ENCODE measurements around the gene LYG2. TPM values are rescaled to one million over a fixed set of nuclear protein-coding genes. Genes with fewer than 3 reads are reported as not detected.
"Not testable (repeated sequence)": the region's sequence is repeated elsewhere in the genome, so short reads cannot be mapped to it uniquely, and the experiment has no call there.

Gene LYG2
- total and polyA plus RNA-seq, 4 donors = not detected

DNA sequence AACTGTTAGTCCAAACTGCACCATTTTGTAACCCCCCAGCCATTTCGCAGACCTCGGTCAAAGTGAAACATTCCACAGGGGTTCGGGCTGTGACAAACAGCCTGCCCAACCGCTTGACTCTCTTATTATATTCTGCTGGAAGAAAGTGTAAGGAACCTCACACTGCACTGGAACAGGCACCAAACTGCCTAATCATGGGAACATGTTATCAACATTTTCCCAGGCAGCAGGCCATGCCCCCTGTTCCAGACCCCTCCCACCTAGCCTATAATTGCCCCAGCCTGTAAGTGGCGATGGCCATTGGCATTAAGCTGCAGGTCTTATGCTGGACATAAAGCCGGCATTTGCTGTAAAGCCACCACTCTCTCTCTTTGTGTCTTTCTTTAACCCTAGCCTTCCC is 16.9 kb downstream of the LYG2 start:
- 96 to 97% methylated on average over 6 of the region's 6 CpGs for WGBS, 2 donors
- Histone ChIP-seq H3K9ac (ENCODE audit: insufficient read depth in 1 of 2, low read length in 2 of 2) (no peak overlapping the region), H3K9me3 (ENCODE audit: control insufficient read depth in 4 of 4, insufficient read depth in 3 of 4, low read length in 3 of 4) (no peaks in the 10 kb centered on the region), H3K4me3 (no peak overlapping the region), H3K36me3 (ENCODE audit: control insufficient read depth in 4 of 4, insufficient read depth in 4 of 4, low read length in 4 of 4) (no peaks in the 10 kb centered on the region), H3K4me1 (ENCODE audit: control insufficient read depth in 5 of 5, insufficient read depth in 5 of 5, low read length in 5 of 5) (no peaks in the 10 kb centered on the region), H3K27ac (ENCODE audit: low read depth in 1 of 2, low read length in 1 of 2) (no peak overlapping the region), H3K27me3 (ENCODE audit: control insufficient read depth in 3 of 3, insufficient read depth in 3 of 3, low read length in 2 of 3) (no peaks in the 10 kb centered on the region)
- DNase-seq = no peak
- TF ChIP-seq, protein P1, sequence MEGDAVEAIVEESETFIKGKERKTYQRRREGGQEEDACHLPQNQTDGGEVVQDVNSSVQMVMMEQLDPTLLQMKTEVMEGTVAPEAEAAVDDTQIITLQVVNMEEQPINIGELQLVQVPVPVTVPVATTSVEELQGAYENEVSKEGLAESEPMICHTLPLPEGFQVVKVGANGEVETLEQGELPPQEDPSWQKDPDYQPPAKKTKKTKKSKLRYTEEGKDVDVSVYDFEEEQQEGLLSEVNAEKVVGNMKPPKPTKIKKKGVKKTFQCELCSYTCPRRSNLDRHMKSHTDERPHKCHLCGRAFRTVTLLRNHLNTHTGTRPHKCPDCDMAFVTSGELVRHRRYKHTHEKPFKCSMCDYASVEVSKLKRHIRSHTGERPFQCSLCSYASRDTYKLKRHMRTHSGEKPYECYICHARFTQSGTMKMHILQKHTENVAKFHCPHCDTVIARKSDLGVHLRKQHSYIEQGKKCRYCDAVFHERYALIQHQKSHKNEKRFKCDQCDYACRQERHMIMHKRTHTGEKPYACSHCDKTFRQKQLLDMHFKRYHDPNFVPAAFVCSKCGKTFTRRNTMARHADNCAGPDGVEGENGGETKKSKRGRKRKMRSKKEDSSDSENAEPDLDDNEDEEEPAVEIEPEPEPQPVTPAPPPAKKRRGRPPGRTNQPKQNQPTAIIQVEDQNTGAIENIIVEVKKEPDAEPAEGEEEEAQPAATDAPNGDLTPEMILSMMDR (IDR thresholded peaks at IDR 0.05; ENCODE audit: control extremely low read depth, extremely low read depth) = no peak
- ATAC-seq (ENCODE audit: insufficient read depth, low FRiP score) = no peak

DNA sequence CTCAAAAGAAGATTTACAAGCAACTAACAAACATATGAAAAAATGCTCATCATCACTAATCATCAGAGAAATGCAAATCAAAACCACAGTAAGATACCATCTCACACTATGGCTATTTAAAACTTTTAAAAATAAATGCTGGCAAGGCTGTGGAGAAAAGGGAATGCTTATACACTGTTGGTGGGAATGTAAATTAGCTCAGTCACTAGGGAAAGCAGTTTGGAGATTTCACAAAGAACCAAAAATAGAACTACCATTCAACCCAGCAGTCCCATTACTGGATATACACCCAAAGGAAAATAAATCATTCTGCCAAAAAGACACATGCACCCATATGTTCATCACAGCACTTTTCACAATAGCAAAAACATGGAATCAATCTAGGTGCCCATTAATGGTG is 22.3 kb downstream of the LYG2 start:
- H3K4me1 ChIP-seq (ENCODE audit: control insufficient read depth in 5 of 5, insufficient read depth in 5 of 5, low read length in 5 of 5); H3K4me3 ChIP-seq; H3K9ac ChIP-seq (ENCODE audit: insufficient read depth in 1 of 2, low read length in 2 of 2); H3K27ac ChIP-seq (ENCODE audit: low read depth in 1 of 2, low read length in 1 of 2); H3K9me3 ChIP-seq (ENCODE audit: control insufficient read depth in 4 of 4, insufficient read depth in 3 of 4, low read length in 3 of 4); H3K27me3 ChIP-seq (ENCODE audit: control insufficient read depth in 3 of 3, insufficient read depth in 3 of 3, low read length in 2 of 3); H3K36me3 ChIP-seq (ENCODE audit: control insufficient read depth in 4 of 4, insufficient read depth in 4 of 4, low read length in 4 of 4); ATAC-seq (ENCODE audit: insufficient read depth, low FRiP score); DNase-seq: not testable (repeated sequence)

DNA sequence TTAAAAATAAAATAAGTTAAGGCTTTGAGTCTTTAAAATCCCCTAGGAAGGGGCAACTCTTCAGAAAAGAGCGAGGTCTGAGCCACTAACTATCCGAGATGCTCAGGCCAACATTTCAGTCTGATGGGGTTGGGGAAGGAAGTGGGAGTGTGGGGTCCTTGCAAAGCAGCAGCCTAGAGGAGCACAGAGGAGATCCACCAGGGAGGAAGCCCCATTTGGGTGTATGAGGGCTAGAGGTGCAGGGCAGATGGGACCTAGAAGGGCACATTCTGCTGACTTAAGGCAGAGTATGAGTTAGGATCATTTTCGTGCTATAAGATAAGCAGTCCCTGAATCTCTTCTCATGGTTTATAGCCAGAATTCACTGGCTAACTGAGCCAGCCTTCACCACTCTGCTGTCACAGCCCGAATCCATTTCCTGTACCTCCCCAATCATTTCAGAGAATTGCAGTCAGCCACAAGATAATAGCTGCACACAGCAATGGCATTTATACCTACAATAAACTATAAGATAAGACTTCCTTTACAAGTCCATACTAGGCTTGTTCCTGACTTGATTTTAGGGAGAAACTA is 37.5 kb downstream of the LYG2 start:
- 72 to 77% methylated on average over 4 of the region's 4 CpGs for WGBS, 2 donors

DNA sequence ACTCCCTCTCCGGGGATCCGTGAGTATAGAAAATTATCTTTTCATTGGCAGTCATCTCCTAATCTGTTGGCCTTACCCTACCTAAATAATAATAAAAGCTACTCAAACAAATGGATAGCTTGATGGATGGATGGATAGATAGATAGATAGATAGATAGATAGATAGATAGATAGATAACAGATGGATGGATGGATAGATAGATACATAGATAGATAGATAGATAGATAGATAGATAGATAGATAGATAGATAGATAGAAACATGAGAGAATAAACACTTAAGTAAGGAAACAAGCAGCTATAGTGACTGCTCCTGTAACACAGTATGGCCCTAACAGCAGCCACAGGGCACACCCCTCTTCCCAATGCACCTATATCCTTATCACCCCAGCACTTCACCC is 39.4 kb downstream of the LYG2 start:
- H3K27ac ChIP-seq (ENCODE audit: low read depth in 1 of 2, low read length in 1 of 2) = no peak overlapping the region
- H3K9me3 ChIP-seq (ENCODE audit: control insufficient read depth in 4 of 4, insufficient read depth in 3 of 4, low read length in 3 of 4) = no peaks in the 10 kb centered on the region
- no peaks in the 10 kb centered on the region for H3K4me1 ChIP-seq (ENCODE audit: control insufficient read depth in 5 of 5, insufficient read depth in 5 of 5, low read length in 5 of 5)
- 97 to 98% methylated on average over 2 of the region's 2 CpGs for WGBS, 2 donors
- no peak overlapping the region for H3K9ac ChIP-seq (ENCODE audit: insufficient read depth in 1 of 2, low read length in 2 of 2)
- H3K27me3 ChIP-seq (ENCODE audit: control insufficient read depth in 3 of 3, insufficient read depth in 3 of 3, low read length in 2 of 3) = no peaks in the 10 kb centered on the region
- no peak for ATAC-seq (ENCODE audit: insufficient read depth, low FRiP score)
- DNase-seq = no peak
- TF ChIP-seq, protein P1 (IDR thresholded peaks at IDR 0.05; ENCODE audit: control extremely low read depth, extremely low read depth) = no peak
- H3K4me3 ChIP-seq = no peak overlapping the region
- H3K36me3 ChIP-seq (ENCODE audit: control insufficient read depth in 4 of 4, insufficient read depth in 4 of 4, low read length in 4 of 4) = no peaks in the 10 kb centered on the region

More for the DNA sequence above, 37.5 kb downstream of the LYG2 start:
- Histone ChIP-seq H3K9ac (ENCODE audit: insufficient read depth in 1 of 2, low read length in 2 of 2) (no peak overlapping the region), H3K27ac (ENCODE audit: low read depth in 1 of 2, low read length in 1 of 2) (no peak overlapping the region), H3K36me3 (ENCODE audit: control insufficient read depth in 4 of 4, insufficient read depth in 4 of 4, low read length in 4 of 4) (no peaks in the 10 kb centered on the region), H3K9me3 (ENCODE audit: control insufficient read depth in 4 of 4, insufficient read depth in 3 of 4, low read length in 3 of 4) (no peaks in the 10 kb centered on the region), H3K27me3 (ENCODE audit: control insufficient read depth in 3 of 3, insufficient read depth in 3 of 3, low read length in 2 of 3) (no peaks in the 10 kb centered on the region), H3K4me1 (ENCODE audit: control insufficient read depth in 5 of 5, insufficient read depth in 5 of 5, low read length in 5 of 5) (no peaks in the 10 kb centered on the region), H3K4me3 (no peak overlapping the region)
- TF ChIP-seq, protein P1 (IDR thresholded peaks at IDR 0.05; ENCODE audit: control extremely low read depth, extremely low read depth) = no peak
- ATAC-seq (ENCODE audit: insufficient read depth, low FRiP score) (no peak), DNase-seq (peak in 1 of 3 donors; percentile 3)

Data from lung (tissue), 12 donors.